Measurements from ENCODE around the gene ZNF630.
A peak's percentile ranks its signal among the peaks of the same experiment; 100 is the strongest.
"Not testable (repeated sequence)": the region's sequence is repeated elsewhere in the genome, so short reads cannot be mapped to it uniquely, and the experiment has no call there.

ZNF630 gene

DNA sequence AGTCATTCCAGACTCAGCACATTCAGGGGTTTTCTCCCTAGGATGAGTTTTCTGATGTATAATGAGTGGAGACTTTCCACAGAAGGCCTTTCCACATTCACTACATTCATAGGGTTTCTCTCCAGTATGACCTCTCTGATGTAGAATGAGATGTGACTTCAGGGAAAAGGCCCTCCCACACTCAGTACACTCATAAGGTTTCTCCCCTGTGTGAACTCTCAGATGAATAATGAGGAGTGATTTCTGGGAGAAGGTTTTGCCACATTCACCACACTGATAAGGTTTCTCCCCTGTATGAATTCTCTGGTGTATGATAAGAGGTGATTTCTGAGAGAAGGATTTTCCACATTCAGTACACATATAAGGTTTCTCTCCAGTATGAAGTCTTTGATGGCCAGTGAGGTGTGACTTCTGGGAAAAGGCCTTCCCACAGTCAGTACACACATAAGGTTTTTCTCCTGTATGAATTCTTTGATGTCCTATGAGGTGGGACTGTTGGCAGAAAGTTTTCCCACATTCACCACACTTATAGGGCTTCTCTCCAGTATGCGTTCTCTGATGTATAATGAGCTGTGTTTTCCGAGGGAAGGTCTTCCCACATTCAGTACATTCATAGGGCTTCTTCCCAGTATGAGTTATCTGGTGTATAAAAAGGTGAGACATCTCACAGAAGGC is 12.7 kb downstream of the ZNF630 start:
- H3K27ac Mint-ChIP-seq, result no peak overlapping the region
- DNase-seq (no peak), ATAC-seq (replicated peaks) (no peak)
- peaks cover 36 to 59% of the 10 kb centered on the region in 2 donors for H3K36me3 Mint-ChIP-seq
- no peak overlapping the region for H3K4me3 Mint-ChIP-seq
- H3K27me3 Mint-ChIP-seq, result no peaks in the 10 kb centered on the region
- H3K9me3 Mint-ChIP-seq, result peaks cover 7 to 28% of the 10 kb centered on the region in 2 donors
- H3K4me1 Mint-ChIP-seq, result no peaks in the 10 kb centered on the region

DNA sequence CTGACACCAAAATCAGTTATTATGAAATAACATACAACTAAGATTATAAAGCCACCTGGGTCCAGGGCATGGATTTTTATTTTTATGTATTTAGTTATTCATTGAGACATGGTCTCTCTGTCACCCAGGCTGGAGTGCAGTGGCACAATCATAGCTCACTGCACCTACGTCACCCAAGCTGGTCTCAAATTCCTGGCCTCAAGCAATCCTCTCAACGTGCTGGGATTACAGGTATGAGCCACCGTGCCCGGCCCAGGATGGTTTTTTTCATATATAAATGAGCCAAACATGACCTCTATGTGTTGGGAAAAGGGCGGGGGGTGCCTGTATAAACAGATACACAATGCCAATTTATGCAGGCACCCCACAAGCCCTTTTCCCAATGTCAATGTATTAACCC is 24.6 kb downstream of the ZNF630 start:
- Mint-ChIP-seq H3K4me3 (no peak overlapping the region), H3K36me3 (peaks cover 10 to 12% of the 10 kb centered on the region in 2 donors), H3K27ac (no peak overlapping the region), H3K9me3 (no peaks in the 10 kb centered on the region), H3K4me1 (peaks cover 0 to 3% of the 10 kb centered on the region in 2 donors), H3K27me3 (peaks cover 0 to 5% of the 10 kb centered on the region in 2 donors)
- no peak for ATAC-seq (replicated peaks)
- no peak for DNase-seq

DNA sequence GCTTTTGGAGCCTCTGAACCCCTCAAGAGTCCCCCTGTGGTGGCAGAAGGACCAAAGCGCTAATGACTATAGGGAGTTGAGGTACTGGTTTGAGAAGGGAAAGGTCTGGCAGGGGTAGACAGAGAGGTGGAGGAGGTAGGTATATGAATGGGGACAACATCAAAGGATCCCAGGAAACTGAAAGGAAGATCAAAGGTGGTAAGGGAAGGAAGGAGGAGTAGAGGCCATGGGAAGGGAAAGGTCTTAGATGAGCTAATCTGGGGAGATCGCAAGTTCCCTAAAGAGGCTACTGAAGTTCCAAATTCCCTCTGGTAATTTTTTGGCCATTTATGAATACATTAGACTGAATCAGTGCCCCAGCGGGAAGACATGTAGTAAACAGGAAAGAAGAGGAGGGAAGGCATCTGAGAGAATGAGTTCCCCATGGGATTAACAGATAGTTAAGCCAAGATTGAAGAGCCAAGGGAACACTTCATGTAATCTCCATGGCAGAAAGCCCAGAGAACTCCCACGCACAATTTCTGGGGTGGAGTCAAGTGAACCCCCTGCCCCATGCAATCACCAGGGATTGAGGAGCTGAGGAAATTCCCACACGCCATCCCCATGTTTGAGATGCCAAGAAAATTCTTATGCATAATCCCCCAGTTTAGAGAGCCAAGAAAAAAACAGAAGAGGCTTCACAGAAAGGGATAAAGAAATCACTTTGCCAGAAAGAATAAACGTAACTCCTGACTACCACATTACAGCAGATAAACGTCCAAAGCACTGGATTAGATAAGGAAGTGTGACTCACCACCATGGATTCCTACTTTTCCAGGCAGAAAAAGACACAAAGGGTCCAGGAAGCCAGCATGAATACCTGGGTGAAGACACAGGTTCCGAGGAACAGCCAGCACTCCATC is 25.8 kb downstream of the ZNF630 start:
- ATAC-seq (replicated peaks) (no peak), DNase-seq (no peak)
- peaks cover 0 to 3% of the 10 kb centered on the region in 2 donors for H3K4me1 Mint-ChIP-seq
- peaks cover 0 to 5% of the 10 kb centered on the region in 2 donors for H3K27me3 Mint-ChIP-seq
- no peak overlapping the region for H3K4me3 Mint-ChIP-seq
- H3K27ac Mint-ChIP-seq, result no peak overlapping the region
- H3K36me3 Mint-ChIP-seq, result peaks cover 11 to 12% of the 10 kb centered on the region in 2 donors
- H3K9me3 Mint-ChIP-seq, result no peaks in the 10 kb centered on the region

DNA sequence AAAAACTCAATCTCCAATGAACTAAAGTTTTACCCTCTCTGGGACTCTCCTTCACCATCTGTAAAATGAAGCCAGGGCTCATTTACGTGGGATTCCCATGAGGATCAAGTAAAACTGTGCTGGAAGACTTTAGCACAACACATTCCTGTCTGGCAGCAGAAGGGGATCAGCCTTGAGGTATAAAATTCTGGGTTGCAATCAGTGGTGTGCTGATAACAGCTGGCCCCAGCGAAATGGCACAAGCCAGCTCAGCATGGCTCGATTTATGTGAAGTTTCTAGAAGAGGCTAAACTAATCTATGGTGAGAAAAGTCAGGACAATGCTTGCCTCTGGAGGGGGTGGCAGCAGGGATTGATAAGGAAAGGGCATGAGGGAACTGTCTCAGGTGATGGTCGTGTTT is 28.4 kb downstream of the ZNF630 start:
- Mint-ChIP-seq H3K4me1 (no peaks in the 10 kb centered on the region), H3K36me3 (peaks cover 11 to 12% of the 10 kb centered on the region in 2 donors), H3K27ac (no peak overlapping the region), H3K4me3 (no peak overlapping the region), H3K9me3 (no peaks in the 10 kb centered on the region), H3K27me3 (peaks cover 0 to 5% of the 10 kb centered on the region in 2 donors)
- no peak for ATAC-seq (replicated peaks)
- DNase-seq, result no peak

- ATAC-seq (replicated peaks), result no peak
- no peak overlapping the region for H3K4me3 Mint-ChIP-seq
- H3K4me1 Mint-ChIP-seq, result no peaks in the 10 kb centered on the region
- DNase-seq, result no peak
- no peaks in the 10 kb centered on the region for H3K9me3 Mint-ChIP-seq
- H3K27me3 Mint-ChIP-seq, result no peaks in the 10 kb centered on the region
- H3K36me3 Mint-ChIP-seq, result no peaks in the 10 kb centered on the region
- H3K27ac Mint-ChIP-seq, result no peak overlapping the region
These were observed 35.5 kb downstream of the ZNF630 start for GRCh38 chrX:48035891-48036290.

DNA sequence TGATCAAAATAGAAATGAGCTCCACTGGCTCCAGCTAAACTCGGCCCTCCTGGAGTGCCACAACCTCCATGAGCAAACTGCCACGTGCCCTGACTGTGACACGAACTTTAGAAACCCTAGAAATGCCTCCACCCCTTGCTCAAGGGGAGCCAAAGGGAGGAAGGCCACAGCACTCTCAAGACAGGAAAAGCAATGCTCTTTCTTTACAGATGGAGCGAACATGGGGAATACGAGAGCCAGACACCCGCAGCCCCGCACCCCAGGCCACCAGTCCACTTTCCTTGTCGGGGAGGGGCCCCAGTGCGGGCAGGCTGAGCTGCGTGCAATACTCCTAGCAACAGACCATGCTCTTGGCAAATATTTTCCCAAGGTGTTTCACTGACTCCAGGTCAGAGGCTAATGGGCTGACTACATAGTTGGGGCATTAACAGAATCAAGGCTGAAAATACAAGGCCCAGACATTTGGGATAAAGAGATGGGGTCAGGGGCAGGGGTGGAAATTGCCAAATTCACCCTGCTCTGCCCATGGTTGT is 40.7 kb downstream of the ZNF630 start:
- H3K27me3 Mint-ChIP-seq; ATAC-seq (replicated peaks); H3K4me3 Mint-ChIP-seq; H3K36me3 Mint-ChIP-seq; H3K9me3 Mint-ChIP-seq; DNase-seq: not testable (repeated sequence)
- peak overlapping the region; percentile 78 for H3K27ac Mint-ChIP-seq
- peaks cover 6 to 11% of the 10 kb centered on the region in 2 donors for H3K4me1 Mint-ChIP-seq

DNA sequence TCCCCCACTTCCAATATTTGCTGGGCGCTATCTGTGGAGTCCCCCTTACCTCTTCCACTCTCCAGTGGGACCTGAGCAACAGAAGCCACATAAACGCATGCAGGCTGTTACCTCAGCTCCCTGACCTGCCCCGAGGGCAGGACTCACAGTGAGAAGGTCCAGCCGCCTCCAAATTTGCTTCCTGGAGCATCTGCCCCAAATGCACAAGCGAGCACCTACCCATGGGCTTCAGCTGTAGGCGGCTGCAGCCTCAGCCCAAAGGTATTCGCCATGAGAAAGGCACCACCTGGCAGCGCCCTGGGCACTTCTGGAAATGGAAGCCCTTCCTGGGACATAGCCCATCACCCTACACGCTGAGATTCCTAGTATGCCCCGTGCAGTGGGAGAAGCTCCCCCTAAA is 41.2 kb downstream of the ZNF630 start:
- DNase-seq, result no peak
- H3K4me1 Mint-ChIP-seq, result peaks cover 8 to 15% of the 10 kb centered on the region in 2 donors
- ATAC-seq (replicated peaks), result no peak
- no peaks in the 10 kb centered on the region for H3K36me3 Mint-ChIP-seq
- H3K27me3 Mint-ChIP-seq, result peaks cover 0 to 8% of the 10 kb centered on the region in 2 donors
- no peak overlapping the region for H3K4me3 Mint-ChIP-seq
- no peak overlapping the region for H3K27ac Mint-ChIP-seq
- H3K9me3 Mint-ChIP-seq, result no peaks in the 10 kb centered on the region

DNA sequence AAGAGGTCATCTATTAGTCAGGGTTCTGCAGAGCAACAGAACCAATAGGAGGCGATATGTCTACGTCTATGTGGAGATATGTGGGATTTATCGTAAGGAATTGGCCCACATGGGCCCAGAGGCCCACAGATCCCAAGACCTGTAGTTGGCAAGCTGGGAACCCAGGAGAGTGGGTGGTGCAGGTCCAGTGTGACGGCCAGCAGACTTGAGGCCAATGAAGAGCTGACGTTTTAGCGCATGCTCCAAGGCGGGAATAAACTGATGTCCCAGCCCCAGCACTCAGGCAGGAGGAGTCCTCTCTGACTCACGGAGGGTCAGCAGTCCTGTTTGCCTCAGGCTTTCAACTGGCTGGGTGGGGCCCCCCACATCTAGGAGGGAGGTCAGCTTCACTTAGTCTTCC is 43.3 kb downstream of the ZNF630 start:
- H3K4me3 Mint-ChIP-seq, result no peak overlapping the region
- ATAC-seq (replicated peaks), result no peak
- peaks cover 0 to 8% of the 10 kb centered on the region in 2 donors for H3K27me3 Mint-ChIP-seq

GRCh38 chrX:48027545-48027944 is 43.9 kb downstream of the ZNF630 start:
- not testable (repeated sequence) for H3K27ac Mint-ChIP-seq; ATAC-seq (replicated peaks); DNase-seq; H3K9me3 Mint-ChIP-seq; H3K36me3 Mint-ChIP-seq; H3K4me3 Mint-ChIP-seq; H3K27me3 Mint-ChIP-seq
- peaks cover 8 to 15% of the 10 kb centered on the region in 2 donors for H3K4me1 Mint-ChIP-seq

More for the DNA sequence above, 43.3 kb downstream of the ZNF630 start:
- peaks cover 8 to 15% of the 10 kb centered on the region in 2 donors for H3K4me1 Mint-ChIP-seq
- no peaks in the 10 kb centered on the region for H3K36me3 Mint-ChIP-seq
- H3K27ac Mint-ChIP-seq, result no peak overlapping the region
- no peak for DNase-seq
- H3K9me3 Mint-ChIP-seq, result no peaks in the 10 kb centered on the region

GRCh38 chrX:48025561-48025960 is 45.9 kb downstream of the ZNF630 start:
- Mint-ChIP-seq H3K36me3 (peaks cover 0 to 2% of the 10 kb centered on the region in 2 donors), H3K9me3 (peaks cover 0 to 3% of the 10 kb centered on the region in 2 donors), H3K27me3 (peaks cover 0 to 8% of the 10 kb centered on the region in 2 donors), H3K4me3 (no peak overlapping the region), H3K4me1 (peaks cover 11 to 15% of the 10 kb centered on the region in 2 donors), H3K27ac (no peak overlapping the region)
- DNase-seq (peak; percentile 33), ATAC-seq (replicated peaks) (peak; percentile 35 to 40)

DNA sequence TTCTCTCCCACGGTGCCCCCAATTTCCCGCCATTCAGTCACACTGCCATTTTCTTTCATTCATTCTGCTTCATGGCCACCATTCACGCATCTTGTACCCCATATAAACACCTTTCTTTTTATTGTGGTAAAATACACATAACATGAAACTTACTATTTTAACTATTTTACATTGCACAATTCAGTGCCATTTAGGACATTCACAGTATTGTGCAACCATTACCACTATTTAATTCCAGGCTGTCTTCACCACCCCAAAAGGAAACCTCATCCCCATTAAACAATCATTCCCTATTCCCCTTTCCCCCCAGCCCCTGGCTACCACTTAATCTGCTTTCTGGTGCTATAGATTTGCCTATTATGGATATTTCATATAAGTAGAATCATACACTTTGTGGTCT is 48.7 kb downstream of the ZNF630 start:
- H3K4me1 Mint-ChIP-seq, result peaks cover 11 to 15% of the 10 kb centered on the region in 2 donors
- H3K27me3 Mint-ChIP-seq, result peaks cover 0 to 4% of the 10 kb centered on the region in 2 donors
- H3K27ac Mint-ChIP-seq, result no peak overlapping the region
- ATAC-seq (replicated peaks) (no peak), DNase-seq (no peak)
- peaks cover 0 to 3% of the 10 kb centered on the region in 2 donors for H3K9me3 Mint-ChIP-seq
- peak overlapping the region in 1 of 2 donors; percentile 35 for H3K4me3 Mint-ChIP-seq
- peaks cover 0 to 2% of the 10 kb centered on the region in 2 donors for H3K36me3 Mint-ChIP-seq

DNA sequence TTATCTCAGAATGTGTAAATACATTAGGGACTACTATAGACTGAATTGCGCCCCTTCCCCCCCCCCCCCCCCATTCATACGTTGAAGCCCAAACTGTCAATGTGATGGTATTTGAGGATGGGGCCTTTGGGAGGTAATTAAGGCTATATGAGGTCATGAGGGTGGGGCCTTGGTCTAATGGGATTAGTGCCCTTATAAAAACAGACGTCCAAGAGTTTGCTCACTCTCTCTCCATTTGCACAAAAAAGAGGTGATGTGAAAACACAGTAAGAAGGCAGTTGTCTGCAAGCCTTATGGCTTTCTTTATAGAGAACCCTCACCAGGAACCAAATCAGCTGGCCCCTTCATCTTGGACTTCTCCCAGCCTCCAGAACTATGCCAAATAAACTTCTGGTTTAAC is 49.3 kb downstream of the ZNF630 start:
- Mint-ChIP-seq H3K36me3 (peaks cover 0 to 2% of the 10 kb centered on the region in 2 donors), H3K9me3 (peaks cover 0 to 3% of the 10 kb centered on the region in 2 donors), H3K4me1 (peaks cover 11 to 15% of the 10 kb centered on the region in 2 donors), H3K27me3 (peaks cover 0 to 4% of the 10 kb centered on the region in 2 donors), H3K27ac (no peak overlapping the region), H3K4me3 (no peak overlapping the region)
- no peak for ATAC-seq (replicated peaks)
- DNase-seq, result no peak

DNA sequence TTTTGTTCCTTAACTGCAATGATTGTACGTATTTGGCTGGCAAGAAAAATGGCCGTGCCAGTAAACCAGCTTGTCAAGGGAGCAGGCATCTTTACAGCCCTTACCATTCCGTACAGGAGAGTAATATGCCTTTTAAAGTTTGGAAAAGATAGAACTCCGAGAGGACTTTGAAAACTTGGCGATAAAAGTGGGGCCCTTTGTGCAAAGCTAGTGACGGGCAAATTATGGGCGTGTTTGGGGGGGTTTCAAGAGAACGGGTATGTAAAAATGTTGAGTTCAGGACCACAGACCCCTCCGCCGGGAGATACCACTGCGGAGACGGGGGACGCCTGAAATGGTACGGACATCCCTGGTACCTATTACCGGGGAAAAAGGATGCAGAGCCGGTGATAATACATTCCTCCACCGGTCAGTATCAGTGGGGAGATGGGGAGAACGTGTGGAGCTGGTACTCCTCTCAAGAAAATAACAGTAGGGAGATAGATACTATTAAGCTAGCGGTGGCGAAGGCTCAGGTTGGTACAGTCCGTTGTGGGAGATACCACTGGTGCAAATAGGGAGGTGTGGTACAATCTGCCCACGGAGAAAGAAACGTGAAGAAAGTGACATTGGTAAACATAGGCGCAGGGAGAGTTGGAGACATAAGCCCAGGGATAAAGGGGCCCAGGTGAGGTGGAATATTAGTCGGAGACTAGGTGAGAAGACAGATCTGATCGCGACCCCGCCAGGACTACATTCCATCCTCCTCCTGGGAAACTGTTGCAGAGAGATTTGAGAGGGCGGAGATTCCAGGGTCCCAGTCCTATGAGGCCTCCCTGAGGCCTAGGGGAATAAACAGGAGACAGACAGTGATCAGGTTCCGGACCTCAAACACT is 50.2 kb downstream of the ZNF630 start:
- H3K9me3 Mint-ChIP-seq, result peaks cover 0 to 3% of the 10 kb centered on the region in 2 donors
- peaks cover 0 to 2% of the 10 kb centered on the region in 2 donors for H3K36me3 Mint-ChIP-seq
- peak overlapping the region; percentile 92 to 96 for H3K4me3 Mint-ChIP-seq
- peak overlapping the region; percentile 99 for H3K27ac Mint-ChIP-seq
- H3K27me3 Mint-ChIP-seq, result peaks cover 0 to 4% of the 10 kb centered on the region in 2 donors
- peaks cover 6 to 8% of the 10 kb centered on the region in 2 donors for H3K4me1 Mint-ChIP-seq
- peak; percentile 73 to 74 for ATAC-seq (replicated peaks)
- peak; percentile 70 for DNase-seq

GRCh38 chrX:48020472-48020871 is 51.0 kb downstream of the ZNF630 start:
- peak overlapping the region; percentile 26 for H3K27ac Mint-ChIP-seq
- not testable (repeated sequence) for H3K9me3 Mint-ChIP-seq, H3K27me3 Mint-ChIP-seq, H3K4me1 Mint-ChIP-seq, H3K36me3 Mint-ChIP-seq
- DNase-seq (peak; percentile 9), ATAC-seq (replicated peaks) (peak; percentile 73 to 79)
- H3K4me3 Mint-ChIP-seq, result peak overlapping the region; percentile 29 to 53

Data from stimulated activated naive B cell treated with anti-CD40 and anti-IgM and Interleukin-4, amounts not matched to agents 10 μg/mL and 1 μg/mL and 100 μg/mL, for 72 hours (primary cell).